ENCODE measurements around the gene NEDD4L.
A peak's percentile ranks its signal among the peaks of the same experiment; 100 is the strongest.

The NEDD4L gene

GRCh38 chr18:58309099-58309498, 265.1 kb downstream of the NEDD4L start:
- Histone ChIP-seq H3K36me3 (no peaks in the 10 kb centered on the region), H3K9me3 (no peaks in the 10 kb centered on the region), H3K4me3 (ENCODE audit: low read depth, low read length) (no peak overlapping the region), H3K27me3 (no peaks in the 10 kb centered on the region), H3K4me1 (no peaks in the 10 kb centered on the region)
- no peak for TF ChIP-seq CTCF (IDR thresholded peaks at IDR 0.05; ENCODE audit: low read depth, low read length)
- DNase-seq, result no peak

GRCh38 chr18:58309610-58310239, 265.7 kb downstream of the NEDD4L start:
- DNase-seq, result no peak
- no peak for TF ChIP-seq CTCF (IDR thresholded peaks at IDR 0.05; ENCODE audit: low read depth, low read length)
- H3K4me3 ChIP-seq (ENCODE audit: low read depth, low read length), result no peak overlapping the region
- H3K27me3 ChIP-seq, result no peaks in the 10 kb centered on the region
- no peaks in the 10 kb centered on the region for H3K36me3 ChIP-seq
- no peaks in the 10 kb centered on the region for H3K9me3 ChIP-seq
- H3K4me1 ChIP-seq, result no peaks in the 10 kb centered on the region

GRCh38 chr18:58310517-58310916, 266.5 kb downstream of the NEDD4L start:
- Histone ChIP-seq H3K4me1 (no peaks in the 10 kb centered on the region), H3K9me3 (no peaks in the 10 kb centered on the region), H3K36me3 (no peaks in the 10 kb centered on the region), H3K27me3 (no peaks in the 10 kb centered on the region), H3K4me3 (ENCODE audit: low read depth, low read length) (no peak overlapping the region)
- DNase-seq, result no peak
- no peak for TF ChIP-seq CTCF (IDR thresholded peaks at IDR 0.05; ENCODE audit: low read depth, low read length)

GRCh38 chr18:58311390-58311789, 267.4 kb downstream of the NEDD4L start:
- Histone ChIP-seq H3K4me3 (ENCODE audit: low read depth, low read length) (no peak overlapping the region), H3K36me3 (no peaks in the 10 kb centered on the region), H3K9me3 (no peaks in the 10 kb centered on the region), H3K27me3 (no peaks in the 10 kb centered on the region), H3K4me1 (no peaks in the 10 kb centered on the region)
- no peak for TF ChIP-seq CTCF (IDR thresholded peaks at IDR 0.05; ENCODE audit: low read depth, low read length)
- no peak for DNase-seq

GRCh38 chr18:58313491-58314032, 269.5 kb downstream of the NEDD4L start:
- Histone ChIP-seq H3K36me3 (no peaks in the 10 kb centered on the region), H3K27me3 (no peaks in the 10 kb centered on the region), H3K4me3 (ENCODE audit: low read depth, low read length) (no peak overlapping the region), H3K9me3 (no peaks in the 10 kb centered on the region), H3K4me1 (no peaks in the 10 kb centered on the region)
- TF ChIP-seq CTCF (IDR thresholded peaks at IDR 0.05; ENCODE audit: low read depth, low read length), result no peak
- DNase-seq, result peak; percentile 23

- H3K4me1 ChIP-seq, result no peaks in the 10 kb centered on the region
- no peaks in the 10 kb centered on the region for H3K9me3 ChIP-seq
- H3K36me3 ChIP-seq, result no peaks in the 10 kb centered on the region
- H3K4me3 ChIP-seq (ENCODE audit: low read depth, low read length), result no peak overlapping the region
- H3K27me3 ChIP-seq, result no peaks in the 10 kb centered on the region
- no peak for TF ChIP-seq CTCF (IDR thresholded peaks at IDR 0.05; ENCODE audit: low read depth, low read length)
- peak; percentile 13 for DNase-seq
These were observed 270.3 kb downstream of the NEDD4L start for GRCh38 chr18:58314284-58314683.
